Endometrial microvascular endothelial cells (primary cell): Measurements from ENCODE around the gene GALNT15. TPM values are rescaled to one million over a fixed set of nuclear protein-coding genes. Genes with fewer than 3 reads are reported as not detected.

ENCODE experiments used
- in situ Hi-C: cut with HindIII; loops from 2 replicates; pipeline ENCODE4 v1.10.0; 2017; ENCODE audit warnings: low sequenced_read_pairs, low pct_unique_long_range_greater_than_20kb; ENCODE audit errors: inconsistent ontology term
- total RNA-seq: library from RNA; depleted of rRNA; stranded (reverse); fragments of >200 nt; gene quantifications from one replicate; pipeline ENCODE4 v1.2.3, GENCODE V29; 2015; ENCODE audit errors: inconsistent ontology term

Gene GALNT15
- total RNA-seq, 1 donor from 2014 or later = 17.0 TPM

DNA sequence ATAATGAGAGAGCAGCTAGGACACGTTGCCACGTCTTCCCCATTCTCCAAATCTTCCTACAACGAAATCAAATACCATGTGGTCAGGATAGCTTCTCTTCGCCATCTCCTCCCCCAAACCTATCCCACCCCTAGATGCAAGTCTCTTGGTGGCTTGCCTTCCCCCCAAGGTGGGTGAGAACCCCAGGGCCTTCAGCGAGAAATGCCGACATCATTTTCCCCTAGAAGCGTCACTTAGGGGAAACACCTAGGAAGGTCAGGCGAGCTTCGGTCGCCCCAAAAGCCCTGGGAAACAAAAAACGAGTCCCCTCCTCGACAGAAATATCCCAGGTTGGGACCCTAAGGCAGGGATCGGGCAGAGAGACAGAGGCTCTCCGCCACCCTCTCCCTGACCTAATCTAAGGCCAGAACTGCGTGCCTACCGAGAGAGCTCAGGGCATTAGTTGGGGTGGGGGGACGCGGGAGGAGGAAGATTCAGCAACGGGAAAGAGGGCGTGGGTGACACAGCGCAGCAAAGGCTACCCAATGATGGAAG lies 89.8 kb downstream of the GALNT15 start:
- in situ Hi-C loops = loop anchor here (25.0 kb wide), 1 partner anchor 273 kb away; no protein-coding TSS in a partner anchor

DNA sequence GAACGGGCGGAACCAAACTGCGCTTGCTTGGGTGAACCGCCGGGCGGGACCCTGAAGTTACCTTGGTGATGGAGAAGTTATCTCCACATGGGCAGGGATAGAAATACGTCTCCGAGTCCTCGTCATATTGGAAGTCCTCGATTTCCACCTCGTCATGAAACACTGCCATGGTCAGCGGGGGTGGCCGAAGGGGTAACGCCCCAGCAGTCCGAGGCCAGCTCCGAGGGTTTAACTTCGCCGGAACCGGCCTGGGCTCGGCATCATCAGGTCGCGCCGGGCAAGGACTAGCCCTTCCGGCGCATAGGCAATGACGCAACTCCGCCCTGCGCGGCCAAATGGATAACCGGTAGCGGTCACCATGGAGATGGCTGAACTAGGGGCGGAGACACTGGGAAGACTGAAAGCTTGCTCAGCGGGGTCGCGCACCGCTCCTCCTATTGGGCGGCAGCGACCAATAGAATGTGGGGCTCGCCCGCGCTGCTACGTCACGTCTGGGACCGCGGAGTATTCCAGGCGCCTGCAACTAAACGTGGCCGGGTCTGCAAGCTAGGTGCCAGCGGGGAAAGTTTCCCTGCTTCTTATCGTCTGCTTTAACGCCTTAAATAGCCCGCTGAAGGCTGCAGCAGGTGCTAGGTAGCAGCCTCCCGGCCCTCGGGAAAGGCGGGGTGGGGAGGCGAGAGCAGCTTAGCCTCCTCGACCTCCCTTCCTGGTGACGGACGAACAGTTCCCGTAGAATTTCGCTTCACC lies 90.4 kb downstream of the GALNT15 start, which contains the start of the genes DPH3 and OXNAD1:
DPH3 (minus strand) TSS at position 236 of the 747 bp plus-strand sequence; CDS start at position 169, 67 bp downstream.
OXNAD1 (plus strand) TSS at position 505 of the 747 bp plus-strand sequence. CDS start 5,741 bp downstream, outside the sequence.
- in situ Hi-C loops = loop anchor here (25.0 kb wide), 1 partner anchor 272 kb away; no protein-coding TSS in a partner anchor

DNA sequence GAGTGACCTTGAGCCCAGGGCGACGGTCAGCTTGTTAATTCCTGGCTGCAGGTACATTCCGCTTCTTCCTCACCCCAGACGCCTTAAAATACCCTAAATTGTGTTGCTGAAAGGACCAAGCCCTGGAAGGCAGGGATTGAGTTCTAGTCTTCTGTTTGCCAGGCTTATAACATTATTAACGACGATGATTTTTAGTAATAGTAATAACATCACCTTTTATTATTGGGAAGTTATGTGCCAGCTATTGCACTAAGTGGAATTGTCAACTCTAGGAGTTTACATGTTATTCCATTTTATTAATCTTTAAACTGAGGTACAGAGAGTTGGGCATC lies 90.9 kb downstream of the GALNT15 start:
- in situ Hi-C loops = loop anchor here (25.0 kb wide), 1 partner anchor 272 kb away; no protein-coding TSS in a partner anchor

DNA sequence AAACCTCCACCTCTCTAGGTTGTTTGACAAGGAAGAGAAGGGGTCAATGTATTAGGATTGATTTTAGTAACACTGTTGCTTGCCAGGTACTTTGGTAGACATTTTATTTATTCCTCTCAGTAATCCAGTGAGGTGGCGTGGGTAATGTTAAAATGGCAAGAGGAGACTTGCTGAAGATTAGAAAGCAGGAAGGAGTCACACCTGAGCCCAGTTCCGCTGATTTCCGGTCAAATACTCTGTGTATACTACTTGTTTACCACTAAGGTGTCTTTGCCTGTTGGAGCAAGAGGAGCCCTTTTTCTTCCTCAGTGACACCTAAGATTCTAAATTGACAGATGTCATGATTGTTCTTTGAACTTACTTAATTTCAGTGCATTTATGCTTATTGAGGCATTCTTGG lies 92.2 kb downstream of the GALNT15 start:
- in situ Hi-C loops = loop anchor here (25.0 kb wide), 1 partner anchor 271 kb away; no protein-coding TSS in a partner anchor

DNA sequence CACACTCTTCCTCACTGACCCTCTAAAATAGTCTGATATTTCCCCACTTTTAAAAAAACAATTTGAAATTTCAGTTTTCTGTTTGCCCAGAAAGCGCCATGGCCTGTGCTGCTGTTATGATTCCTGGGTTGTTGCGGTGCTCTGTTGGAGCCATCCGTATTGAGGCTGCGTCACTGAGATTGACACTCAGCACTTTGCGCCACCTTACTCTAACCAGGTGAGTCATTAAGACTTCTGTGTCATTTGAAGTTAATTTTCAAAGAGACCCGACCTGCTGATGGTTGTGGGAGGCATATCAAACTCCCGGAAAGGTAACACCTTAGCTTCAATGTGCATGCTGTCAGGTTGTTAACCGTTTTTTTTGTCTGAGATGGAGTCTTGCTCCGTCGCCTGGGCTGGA lies 96.4 kb downstream of the GALNT15 start:
- in situ Hi-C loops = loop anchor here (25.0 kb wide), 1 partner anchor 266 kb away; no protein-coding TSS in a partner anchor

DNA sequence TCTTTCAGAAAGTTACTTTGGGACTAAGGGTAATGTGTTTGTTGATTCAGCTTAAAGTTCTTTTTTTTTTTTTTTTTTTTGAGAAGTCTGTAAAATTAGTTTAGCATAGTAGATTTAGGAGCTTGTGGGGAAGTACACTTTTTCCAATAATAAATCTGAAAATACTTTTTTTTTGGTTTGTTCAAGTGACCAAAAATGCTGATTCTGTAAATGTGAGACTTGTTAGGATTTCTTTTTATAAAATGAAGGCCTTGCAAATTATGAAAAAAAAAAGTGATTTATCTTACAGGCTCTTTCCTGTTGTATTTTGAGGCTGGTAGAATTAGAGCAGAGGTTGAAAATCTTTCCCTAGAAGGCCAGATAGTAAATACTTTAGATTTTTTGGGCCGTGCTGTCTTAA lies 98.1 kb downstream of the GALNT15 start:
- in situ Hi-C loops = loop anchor here (25.0 kb wide), 1 partner anchor 265 kb away; no protein-coding TSS in a partner anchor

DNA sequence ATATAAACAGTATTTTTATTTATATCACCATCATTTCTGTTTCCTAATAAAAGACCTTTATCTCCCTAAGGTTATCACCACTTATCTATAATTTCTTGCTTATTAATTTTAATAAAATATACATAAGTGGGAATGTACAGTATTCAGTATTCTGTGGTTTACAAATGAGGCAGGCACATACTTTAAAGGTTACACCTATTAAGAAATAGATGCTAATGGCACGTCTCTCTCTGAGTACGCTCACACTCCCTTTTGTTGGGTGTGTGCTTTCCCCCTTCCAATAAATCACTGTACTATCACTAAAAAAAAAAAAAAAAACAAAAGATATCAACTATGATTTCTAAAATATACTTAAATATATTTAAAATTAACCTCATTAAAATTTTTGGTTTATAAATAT lies 99.4 kb downstream of the GALNT15 start:
- in situ Hi-C loops = loop anchor here (25.0 kb wide), 1 partner anchor 263 kb away; no protein-coding TSS in a partner anchor

DNA sequence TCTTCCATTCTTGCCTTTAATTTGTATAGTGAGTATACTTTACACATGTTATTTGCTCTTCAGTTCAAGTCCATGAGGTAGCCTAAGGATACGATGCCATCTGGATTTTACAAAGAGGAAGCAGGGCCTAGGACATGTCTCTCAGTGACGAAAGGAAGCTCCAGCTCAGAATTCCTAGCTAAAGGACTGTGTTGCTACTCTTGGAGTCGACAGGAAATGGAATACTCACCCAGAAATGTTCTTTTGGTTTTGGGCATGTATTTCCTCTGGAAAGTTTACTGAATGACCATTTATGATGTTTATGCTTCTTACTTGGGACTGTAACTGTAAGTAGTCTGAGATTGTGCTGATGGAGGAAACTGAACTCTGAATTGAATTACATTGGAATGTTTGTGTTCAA lies 103.0 kb downstream of the GALNT15 start:
- in situ Hi-C loops = no loop called here

DNA sequence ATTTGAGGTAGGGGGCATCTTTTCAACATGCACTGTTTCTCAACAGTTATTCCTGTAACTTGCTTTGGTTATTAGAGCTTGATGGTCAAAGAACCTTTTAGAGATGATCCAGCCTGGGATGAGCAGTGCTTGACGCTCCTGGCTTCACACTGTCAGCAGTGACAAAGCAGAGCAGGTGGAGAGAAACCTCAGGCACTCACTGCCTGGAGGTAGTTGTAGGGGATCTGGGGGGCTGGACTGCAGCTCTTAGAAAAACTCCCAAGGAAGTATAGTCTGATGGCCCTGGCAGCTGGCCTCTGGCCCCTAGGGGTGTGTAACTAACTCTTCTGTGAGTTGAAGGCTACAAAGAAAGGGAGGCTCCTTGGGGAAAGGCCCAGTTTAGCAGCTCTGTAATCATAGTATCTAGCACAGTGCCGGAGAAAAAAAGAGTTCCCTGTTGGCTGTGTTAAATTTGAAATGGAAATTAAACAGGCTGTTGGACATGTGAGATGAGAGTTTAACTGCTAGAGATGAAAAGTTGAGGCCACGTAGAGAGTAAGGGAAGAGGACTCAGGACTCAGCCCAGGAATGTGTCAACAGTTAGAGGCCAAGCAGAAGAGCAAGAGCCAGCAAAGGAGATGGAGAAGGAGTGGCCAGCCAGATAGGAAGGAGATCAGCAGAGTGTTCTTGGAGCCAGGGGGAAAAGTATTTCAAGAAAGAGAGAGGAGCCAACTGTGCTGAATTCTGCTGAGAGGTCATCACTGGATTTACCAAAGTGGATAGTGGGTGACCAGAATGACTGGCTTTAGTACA lies 104.7 kb downstream of the GALNT15 start:
- in situ Hi-C loops = no loop called here

DNA sequence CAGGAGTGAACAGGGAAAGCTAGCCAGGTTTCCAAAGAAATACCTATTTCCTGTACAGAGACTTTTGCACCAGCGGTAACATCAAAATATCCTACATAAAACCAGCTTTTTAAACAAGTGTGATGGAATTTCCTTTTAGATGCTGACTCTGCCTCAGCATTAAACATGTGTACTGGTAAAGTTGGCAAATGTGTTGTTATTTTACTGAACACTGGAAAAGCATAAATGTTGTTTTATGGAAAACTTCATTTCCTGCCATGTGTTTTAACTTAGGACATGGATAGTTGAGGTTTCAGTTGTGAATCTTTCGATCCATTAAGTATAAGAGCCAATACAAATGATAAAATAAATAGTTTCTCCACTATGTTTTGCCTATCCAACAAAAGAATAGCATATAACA lies 106.2 kb downstream of the GALNT15 start:
- in situ Hi-C loops = no loop called here

Other genes starting within 250 kb of the GALNT15 start
- 23.2 TPM for gene DPH3, start 90.3 kb downstream of the GALNT15 start, total RNA-seq
- gene OXNAD1, start 90.5 kb downstream of the GALNT15 start, total RNA-seq = 8.2 TPM